ENCODE results near the gene SNX14.
"Not testable (repeated sequence)": the region's sequence is repeated elsewhere in the genome, so short reads cannot be mapped to it uniquely, and the experiment has no call there.

SNX14 gene

GRCh38 chr6:85582832-85583231 lies 10.8 kb downstream of the SNX14 start:
- DNase-seq: not testable (repeated sequence)

DNA sequence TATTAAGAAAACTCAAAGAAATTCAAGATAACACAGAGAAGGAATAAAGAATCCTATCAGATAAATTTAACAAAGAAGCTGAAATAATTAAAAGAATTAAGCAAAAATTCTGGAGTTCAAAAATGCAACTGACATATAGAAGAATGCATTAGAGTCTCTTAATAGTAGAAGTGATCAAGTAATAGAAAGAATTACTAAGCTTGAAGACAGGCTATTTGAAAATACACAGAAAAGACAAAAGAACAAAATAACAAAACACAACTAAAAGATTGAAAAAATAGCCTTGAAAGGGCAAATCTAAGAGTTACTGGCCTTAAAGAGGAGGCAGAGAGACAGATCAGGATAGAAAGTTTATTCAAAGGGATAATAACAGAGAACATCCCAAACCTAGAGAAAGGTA lies 12.1 kb downstream of the SNX14 start:
- DNase-seq: no peak

DNA sequence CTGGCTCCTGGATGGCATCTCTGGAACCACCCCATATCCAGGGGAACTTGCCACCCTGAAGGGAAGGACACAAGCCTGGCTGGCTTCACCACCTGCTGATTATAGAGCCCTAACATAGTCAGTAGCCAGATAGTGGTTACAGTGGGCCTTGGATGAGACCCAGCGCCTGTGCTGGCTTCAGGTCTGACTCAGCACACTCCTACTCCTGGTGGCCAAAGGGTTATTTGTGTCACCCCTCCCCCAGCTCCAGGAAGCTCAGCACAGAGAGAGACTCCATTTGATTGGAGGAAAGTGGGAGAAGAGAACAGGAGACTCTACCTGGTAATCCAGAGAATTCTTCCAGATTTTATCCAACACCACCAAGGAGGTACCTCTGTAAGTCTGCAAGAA lies 12.8 kb downstream of the SNX14 start:
- DNase-seq: peak in 1 of 5 experiments; percentile 16

- no peak for DNase-seq
These were observed 13.4 kb downstream of the SNX14 start for GRCh38 chr6:85580118-85580877.

DNA sequence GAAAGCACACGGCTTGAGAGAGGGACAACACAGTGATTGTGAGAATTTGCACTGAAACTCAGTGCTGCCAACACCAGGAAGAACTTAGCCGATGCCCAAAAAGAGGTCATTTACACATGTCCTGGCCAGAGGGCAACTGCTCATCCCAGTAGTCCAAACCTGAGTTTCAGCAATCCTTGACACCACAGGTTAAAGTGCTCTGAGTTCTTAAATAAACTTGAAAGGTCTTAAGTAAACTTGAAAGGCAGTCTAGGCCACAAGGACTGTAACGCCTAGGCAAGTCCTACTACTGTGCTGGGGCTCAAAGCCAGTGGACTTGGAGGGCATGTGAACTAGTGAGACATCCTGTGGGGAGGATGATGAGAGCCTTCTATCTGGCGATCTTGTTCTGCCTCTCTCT lies 14.1 kb downstream of the SNX14 start:
- DNase-seq: no peak

- DNase-seq: no peak
These were observed 17.2 kb downstream of the SNX14 start for GRCh38 chr6:85576476-85576875.

DNA sequence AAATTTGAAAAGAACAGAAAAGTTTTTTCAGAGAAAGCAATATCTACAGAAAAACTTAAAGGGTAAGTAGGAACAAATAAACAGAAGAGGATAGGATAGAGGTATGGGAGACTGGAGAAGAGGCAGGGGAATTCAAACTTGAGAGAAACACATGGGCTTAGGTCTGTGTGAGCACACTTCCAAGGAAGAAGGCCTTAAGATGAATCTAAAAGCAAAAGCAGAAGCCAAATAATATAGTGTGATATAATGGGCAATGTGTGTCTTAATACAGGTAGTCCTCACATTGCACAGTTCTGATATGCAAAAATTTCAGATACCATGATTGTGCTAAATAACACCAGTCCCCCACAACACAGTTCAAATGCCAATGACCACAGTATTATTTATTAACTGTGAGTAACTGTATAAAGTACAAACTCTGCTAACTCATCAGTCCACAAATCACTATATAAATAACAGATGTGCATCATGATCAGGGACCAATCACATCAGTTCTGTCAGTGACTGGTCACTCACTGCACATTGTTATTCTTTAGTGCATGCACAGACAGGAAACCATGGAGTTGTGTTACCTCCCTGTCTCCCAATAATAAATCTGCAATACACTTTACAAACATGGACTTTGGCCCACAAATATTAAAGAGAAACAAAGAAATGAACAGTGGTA lies 18.6 kb downstream of the SNX14 start:
- DNase-seq: no peak

DNA sequence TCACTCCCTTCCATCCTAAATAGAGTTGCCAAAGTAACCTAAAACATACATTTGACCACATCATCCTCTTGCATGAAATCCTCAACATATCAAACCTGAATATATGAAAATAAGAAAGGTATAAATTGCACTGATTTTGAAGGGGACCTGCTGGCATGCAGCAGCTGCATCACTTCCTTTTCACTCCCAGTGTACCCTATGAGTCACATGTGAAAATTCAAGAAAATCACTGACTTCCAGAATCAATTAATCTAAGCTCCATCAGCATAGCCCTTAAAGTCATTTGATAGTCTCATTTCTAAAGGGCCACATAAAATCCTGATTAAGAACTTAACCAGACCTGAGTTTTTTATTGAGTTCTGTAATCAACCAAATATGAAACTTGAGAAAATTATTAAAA lies 24.3 kb downstream of the SNX14 start:
- no peak for DNase-seq

- DNase-seq: no peak
These were observed 25.2 kb downstream of the SNX14 start for GRCh38 chr6:85568411-85568810.

GRCh38 chr6:85565736-85566135 lies 27.9 kb downstream of the SNX14 start:
- no peak for DNase-seq

DNA sequence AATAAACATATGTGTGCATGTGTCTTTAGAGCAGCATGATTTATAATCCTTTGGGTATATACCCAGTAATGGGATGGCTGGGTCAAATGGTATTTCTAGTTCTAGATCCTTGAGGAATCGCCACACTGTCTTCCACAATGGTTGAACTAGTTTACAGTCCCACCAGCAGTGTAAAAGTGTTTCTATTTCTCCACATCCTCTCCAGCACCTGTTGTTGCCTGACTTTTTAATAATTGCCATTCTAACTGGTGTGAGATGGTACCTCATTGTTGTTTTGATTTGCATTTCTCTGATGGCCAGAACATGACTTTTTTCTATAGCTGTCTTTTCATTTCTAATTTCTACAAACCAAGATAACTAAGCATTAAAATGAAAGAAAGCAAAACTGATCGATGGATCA lies 29.4 kb downstream of the SNX14 start:
- DNase-seq: not testable (repeated sequence)

DNA sequence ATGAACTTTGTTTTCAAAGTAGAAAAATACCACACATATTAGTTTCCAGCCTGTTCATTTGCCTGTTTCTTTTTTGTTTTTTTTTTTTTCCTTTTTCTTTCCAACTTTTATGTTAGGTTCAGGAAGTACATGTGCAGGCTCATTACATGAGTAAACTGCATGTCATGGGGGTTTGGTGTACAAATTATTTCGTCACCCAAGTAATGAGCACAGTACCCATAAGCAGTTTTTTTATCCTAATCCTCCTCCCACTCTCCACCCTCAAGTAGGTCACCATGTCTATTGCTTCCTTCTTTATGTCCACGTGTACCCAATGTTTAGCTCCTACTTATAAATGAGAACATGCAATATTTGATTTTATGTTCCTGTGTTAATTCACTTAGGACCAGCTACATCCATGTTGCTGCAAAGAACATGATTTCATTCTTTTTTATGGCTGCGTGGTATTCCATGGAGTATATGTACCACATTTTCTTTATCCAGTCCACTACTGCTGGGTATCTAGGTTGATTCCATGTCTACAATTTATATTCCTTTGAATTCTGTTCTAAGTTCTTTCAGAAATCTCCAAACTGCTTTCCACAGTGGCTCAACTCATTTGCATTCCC lies 31.8 kb downstream of the SNX14 start:
- no peak for DNase-seq

GRCh38 chr6:85556992-85557668 lies 36.5 kb downstream of the SNX14 start:
- no peak for DNase-seq

DNA sequence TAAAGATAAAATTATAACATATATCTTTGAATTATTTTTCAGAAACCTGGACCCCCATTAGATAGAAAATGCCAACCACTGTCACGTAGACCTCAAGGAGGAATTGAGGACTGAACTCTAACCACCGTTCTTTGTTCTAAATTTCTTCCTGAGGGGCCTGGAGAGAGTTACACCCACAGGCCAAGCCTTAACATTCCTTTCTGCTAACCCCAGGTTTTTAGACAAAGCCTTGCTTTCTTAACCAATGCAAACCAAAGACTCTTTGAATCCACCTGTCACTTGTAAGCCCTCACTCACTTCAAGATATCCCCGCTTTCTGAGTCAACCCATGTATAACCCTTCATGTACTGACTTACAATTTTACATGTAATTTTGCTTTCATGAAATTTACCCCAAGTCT lies 41.0 kb downstream of the SNX14 start:
- no peak for DNase-seq

DNA sequence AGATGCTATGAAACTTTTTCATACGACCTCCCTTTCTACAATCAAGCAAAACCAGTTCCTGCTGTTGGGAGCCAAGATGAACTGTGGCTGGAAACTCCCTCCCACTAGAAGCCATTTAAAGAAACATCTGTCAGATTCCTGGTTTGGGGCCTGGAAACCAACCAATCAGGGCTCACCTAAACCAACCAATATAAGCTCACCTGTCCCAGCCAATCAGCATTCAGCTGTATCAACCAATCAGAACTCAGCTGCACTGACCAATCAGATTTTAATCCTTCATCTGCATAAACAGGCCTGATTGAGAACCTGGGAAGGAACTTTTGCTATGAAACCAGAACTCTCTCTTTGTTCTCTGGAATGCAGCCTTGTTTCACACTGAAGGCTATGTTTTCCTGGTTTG lies 42.4 kb downstream of the SNX14 start:
- DNase-seq: peak in 1 of 5 experiments; percentile 15

GRCh38 chr6:85547719-85548118 lies 45.9 kb downstream of the SNX14 start:
- no peak for DNase-seq

- no peak for DNase-seq
These were observed 48.9 kb downstream of the SNX14 start for GRCh38 chr6:85544776-85545175.

DNA sequence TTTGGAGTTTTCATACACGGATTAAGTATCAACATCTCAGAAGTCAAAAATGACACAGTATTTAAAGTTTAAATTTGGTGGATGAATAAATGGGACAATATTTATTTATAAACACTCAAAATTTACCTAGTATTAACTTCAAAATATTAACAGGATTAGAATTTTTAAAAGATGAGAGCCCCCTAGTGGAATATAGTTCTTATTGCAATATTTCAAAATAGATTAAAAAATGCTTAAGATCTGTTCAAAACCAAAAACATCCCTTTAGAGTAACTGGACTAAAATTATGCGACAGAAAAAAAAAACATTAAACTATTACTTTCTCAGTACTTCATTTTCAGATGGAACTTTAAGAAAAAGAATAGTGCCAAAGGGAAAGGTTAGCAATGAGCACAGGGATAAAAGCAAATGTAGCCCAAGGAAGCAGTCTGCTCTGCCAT lies 56.6 kb downstream of the SNX14 start:
- peak in 1 of 5 experiments; percentile 4 for DNase-seq

- DNase-seq: not testable (repeated sequence)
These were observed 69.4 kb downstream of the SNX14 start for GRCh38 chr6:85524281-85524680.

DNA sequence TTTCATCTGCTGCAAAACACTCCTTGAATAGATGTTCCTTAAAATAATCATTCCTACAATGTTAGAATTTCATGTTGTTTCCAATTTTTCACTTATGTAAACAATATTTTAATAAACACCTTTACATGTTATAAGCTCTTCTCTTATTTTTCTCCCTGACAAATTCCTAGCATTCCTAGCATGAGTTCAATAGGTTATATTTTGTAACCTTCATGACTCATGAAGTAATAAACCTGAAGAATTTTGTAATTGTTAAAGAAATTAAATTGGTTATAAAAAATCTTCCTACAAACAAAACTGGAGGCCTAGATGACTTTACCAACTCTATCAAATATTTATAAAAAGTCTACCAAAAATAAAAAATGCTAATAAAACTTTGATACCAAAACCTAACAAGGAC lies 77.5 kb downstream of the SNX14 start:
- no peak for DNase-seq

- DNase-seq: peak in 1 of 5 experiments; percentile 73
These were observed 87.1 kb downstream of the SNX14 start for GRCh38 chr6:85506441-85507093.

- peak in 2 of 5 experiments; percentile 2 to 43 for DNase-seq
These were observed 94.9 kb downstream of the SNX14 start for GRCh38 chr6:85498596-85499258.

Data from T-helper 2 cell (primary cell).